ENCODE measurements around the gene ZBTB25.

DNA sequence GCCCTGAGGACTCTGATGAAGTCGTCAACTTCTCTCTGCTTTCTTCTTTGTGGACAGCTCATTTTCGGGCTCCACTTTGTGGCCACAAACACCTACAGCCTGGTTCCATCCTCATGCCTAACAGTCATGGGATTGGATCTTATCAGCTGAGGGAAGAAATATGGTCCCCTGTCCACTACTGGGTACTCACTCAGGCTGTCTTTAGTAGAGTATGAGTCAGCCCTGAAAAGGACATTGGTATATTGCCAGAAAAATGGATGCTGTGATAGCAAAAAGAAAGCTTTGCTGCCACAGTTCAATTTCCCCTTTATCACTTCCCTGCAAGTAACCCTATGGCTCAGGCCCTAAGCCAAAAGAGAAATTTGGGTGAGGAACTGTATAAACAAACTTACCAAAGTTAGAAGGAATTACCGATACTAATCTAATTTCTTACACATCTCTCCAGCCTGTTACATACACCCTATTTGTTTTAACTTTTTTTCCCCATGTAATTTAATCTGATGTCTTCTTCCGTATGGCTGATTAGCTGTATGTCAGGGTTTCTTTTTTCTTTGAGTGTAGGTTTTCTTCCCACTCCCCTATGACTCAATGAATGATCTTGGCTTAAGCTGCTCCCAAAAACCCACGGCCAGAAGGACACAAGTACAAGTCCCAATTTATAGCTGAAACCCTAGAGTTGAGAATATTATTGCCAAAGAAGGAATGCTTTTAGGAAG is 86.4 kb downstream of the ZBTB25 start:
- TF ChIP-seq POLR2A (IDR thresholded peaks at IDR 0.05; ENCODE audit: low read length) (no peak), GATA1 (IDR thresholded peaks at IDR 0.05; ENCODE audit: low read depth, low read length) (no peak)

Data from erythroblast (primary cell).